Measurements from ENCODE around the gene CDR2. TPM values are rescaled to one million over a fixed set of nuclear protein-coding genes. Genes with fewer than 3 reads are reported as not detected.
"Not testable (repeated sequence)": the region's sequence is repeated elsewhere in the genome, so short reads cannot be mapped to it uniquely, and the experiment has no call there.

The CDR2 gene
- total RNA-seq, 1 donor from 2014 or later: 19.8 TPM

DNA sequence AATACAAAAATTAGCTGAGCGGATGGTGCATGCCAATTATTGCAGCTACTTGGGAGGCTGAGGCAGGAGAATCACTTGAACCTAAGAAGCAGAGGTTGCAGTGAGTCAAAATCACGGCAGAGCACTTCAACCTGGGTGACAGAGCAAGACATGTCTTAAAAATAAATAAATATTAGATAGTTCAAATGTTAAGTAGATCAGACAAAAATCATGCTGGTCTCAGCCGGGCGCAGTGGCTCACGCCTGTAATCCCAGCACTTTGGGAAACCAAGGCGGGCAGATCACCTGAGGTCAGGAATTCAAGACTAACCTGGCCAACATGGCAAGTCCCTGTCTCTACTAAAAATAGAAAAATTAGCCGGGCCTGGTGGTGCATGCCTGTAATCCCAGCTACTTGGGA lies 73.0 kb downstream of the CDR2 start:
- not testable (repeated sequence) for DNase-seq

DNA sequence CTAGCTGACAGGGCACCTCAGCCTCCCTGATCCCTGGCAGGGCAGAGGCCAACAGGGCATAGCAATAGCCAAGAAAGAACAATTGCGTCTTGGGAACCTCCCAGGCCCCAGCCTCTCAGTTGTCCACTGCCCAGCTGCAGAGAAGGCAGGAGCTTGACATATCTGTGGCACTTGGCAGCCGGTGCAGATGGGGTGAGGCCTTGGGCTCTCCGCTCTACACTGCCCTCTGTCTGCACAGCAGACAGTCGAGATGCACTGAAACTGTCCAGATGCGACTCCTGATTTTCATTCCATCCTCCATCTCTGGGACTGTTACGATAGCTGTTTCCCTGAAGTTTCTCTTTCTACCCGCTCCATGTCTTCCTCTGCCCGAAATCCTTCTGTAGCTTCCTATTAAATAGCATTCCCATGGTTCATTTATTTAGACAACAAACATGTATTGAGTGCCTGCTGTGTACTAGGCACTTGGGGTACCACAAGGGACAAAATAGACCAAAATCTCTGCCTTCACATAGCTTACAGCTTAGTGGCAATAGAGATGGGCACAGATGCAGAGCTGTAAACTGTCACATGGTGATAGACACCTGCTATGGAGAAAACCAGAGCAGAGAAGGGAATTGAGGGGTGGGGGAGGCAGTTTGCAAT lies 73.9 kb downstream of the CDR2 start:
- DNase-seq: no peak

DNA sequence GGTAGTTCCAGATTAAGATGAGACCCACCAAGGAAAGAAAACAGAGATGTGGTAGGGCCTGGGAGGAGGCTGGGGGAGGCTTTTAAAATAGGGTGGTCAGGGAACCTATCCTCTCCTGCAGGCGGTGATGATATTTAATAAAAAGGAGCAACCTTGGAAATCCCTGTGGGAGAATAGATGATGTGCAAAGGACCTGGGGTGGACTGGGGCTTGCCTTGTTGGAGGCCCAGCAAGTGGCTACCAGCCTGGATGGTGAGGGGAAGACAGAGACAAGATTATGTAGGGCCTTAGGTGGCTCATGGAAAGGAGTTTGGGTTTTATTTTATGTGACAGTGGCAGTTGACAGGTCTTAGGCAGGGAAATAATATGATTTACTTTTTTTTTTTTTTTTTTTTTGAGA lies 75.4 kb downstream of the CDR2 start:
- no peak for DNase-seq

DNA sequence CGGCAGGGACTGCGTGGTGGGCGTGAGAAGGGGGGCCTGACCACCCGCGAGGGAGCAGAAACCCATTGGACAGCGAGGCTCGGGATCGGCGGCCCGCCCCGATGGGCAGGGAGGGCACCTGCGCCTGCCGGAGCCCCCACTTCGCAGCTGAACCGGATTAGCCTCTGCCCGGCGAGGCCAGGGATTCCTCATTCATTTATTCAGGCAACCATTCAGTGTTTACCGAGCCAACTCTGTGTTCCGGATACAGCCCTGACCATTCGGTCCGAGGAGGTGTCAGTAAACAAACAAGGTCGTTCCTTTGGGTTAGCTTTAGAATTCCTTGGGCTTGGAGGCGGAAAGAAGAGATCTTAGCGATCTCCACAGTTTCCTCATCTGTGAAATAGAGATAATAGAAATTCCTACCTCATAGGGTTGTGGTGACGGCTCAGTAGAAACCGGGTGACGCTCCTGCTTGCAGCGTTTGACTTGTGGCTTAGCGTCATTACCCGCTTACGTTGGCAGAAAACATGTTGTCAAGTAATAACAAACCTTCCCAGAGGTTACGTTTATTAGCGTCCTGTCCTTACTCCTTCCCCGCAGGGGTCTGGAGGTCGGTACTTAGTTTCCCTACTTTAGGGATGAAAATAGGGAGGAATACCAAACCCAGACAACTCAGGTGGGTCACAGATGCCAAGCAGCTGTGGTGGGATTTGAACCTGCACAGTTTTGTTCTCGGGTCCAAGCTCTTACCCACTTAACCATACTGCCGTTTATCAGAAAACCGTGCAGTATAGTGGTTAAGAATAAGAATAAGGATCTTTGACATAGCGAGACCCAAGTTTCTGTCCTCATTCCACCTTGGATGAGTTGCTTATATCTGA lies 76.3 kb downstream of the CDR2 start:
- peak; percentile 77 for DNase-seq

DNA sequence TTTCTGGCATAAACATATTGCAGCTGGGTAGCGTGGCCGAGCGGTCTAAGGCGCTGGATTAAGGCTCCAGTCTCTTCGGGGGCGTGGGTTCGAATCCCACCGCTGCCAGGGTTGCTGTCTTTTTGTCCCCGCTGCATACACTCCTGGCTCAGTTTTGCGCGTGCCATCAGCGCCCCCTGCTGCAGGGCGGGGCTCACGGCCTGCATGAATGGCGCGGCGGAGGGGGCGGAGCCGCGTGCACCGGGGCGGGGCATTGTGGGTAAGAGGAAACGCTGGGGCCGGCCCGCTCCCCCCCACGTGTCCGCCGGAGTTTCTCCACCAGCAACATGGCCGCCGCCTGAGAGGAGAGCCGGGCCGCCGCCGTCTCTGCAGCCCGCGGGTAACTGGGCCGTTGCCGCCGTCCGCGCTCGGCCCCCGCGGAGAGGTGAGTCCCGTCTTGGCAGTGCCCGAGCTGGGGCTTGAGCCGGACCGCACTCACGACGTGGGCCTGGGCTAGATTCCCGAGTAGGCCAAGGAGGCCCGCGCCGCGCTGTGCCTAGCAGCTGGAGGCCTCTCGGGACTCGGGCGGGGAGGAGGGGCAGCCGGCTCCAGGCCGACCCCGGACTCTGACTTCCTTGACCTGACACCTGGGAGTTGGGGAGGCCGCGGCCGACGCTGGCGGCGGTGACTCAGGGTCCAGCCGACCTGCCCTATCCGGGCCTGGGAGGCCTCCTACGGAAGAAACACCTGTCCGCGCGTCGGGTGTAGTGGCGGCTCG lies 77.1 kb downstream of the CDR2 start, which contains the start of gene POLR3E:
TSS of gene POLR3E (plus strand) at position 296 of the 757 bp plus-strand sequence. CDS start 5,560 bp downstream, outside the sequence.
- peak; percentile 98 for DNase-seq

DNA sequence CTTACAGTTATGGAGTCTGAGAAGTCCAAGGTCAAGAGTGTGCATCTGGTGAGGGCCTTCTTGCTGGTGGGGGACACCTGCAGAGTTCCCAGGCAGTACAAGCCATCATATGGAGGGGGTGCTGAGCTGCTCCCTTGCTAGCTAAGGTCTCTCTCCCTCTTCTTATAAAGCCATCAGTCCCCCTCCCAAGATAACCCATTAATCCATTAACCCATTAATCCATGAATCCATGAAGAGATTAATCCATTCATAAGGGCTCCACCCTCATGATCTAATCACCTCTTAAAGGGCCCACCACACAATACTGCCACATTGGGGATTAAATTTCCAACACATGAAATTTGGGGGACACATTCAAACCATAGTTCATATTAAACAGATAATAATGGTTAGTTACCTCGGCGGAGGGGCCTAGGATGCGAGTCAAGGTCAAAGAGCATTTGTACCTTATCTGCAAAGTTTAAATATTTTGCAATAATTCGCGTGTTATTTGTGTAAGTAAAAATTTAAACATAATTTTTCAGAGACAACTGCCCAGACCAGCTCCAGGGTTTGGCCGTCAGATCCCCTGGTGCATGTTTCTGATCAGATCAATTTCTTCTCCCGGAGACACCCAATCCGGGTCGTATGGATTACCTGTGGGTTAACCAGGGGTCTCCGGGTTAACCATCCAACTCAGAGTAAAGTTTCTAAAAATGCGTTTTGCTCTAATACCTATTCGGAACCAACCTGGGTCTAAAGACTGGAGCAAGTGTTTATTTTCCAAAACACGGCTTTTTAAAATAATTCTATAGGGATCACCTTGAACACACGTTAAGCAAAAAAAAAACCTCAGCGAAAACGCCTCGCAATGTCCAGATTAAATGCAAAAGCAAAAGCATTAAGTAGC lies 78.0 kb downstream of the CDR2 start:
- peak; percentile 33 for DNase-seq

Other genes with a start within 250 kb of the CDR2 start
- gene SDR42E2, start 212.1 kb downstream of the CDR2 start, total RNA-seq: not detected
- 28.3 TPM for gene EEF2K, start 168.3 kb downstream of the CDR2 start, total RNA-seq
- 23.6 TPM for gene POLR3E, start 77.2 kb downstream of the CDR2 start, total RNA-seq
- 251 TPM for gene NPIPB5, start 136.3 kb upstream of the CDR2 start, total RNA-seq

Data from skin of body (tissue), 2 donors.